Mesodermal cell (in vitro differentiated cells): ENCODE measurements around the gene SERPINI1.
"Not testable (repeated sequence)": the region's sequence is repeated elsewhere in the genome, so short reads cannot be mapped to it uniquely, and the experiment has no call there.

Experiments
- H3K27ac ChIP-seq: 2 replicates; pipeline ENCODE4 v1.7.0; 2013; ENCODE audit warnings: mild to moderate bottlenecking, low read depth, low read length, moderate library complexity; ENCODE audit not compliant: severe bottlenecking
- H3K36me3 ChIP-seq: 2 replicates; pipeline ENCODE4 v1.7.1; 2013; ENCODE audit warnings: mild to moderate bottlenecking, low read length, moderate library complexity; ENCODE audit not compliant: control insufficient read depth, insufficient read depth
- H3K4me1 ChIP-seq: one replicate; pipeline ENCODE4 v1.7.1; 2013; ENCODE audit warnings: mild to moderate bottlenecking, low read length; ENCODE audit not compliant: insufficient read depth, control insufficient read depth, poor library complexity, severe bottlenecking
- H3K4me3 ChIP-seq: 2 replicates; pipeline ENCODE4 v1.7.0; 2013; ENCODE audit warnings: low read length, control low read depth, mild to moderate bottlenecking; ENCODE audit not compliant: insufficient read depth, poor library complexity, severe bottlenecking; ENCODE audit errors: extremely low read depth
- H3K9me3 ChIP-seq: 2 replicates; pipeline ENCODE4 v1.7.1; 2013; ENCODE audit warnings: mild to moderate bottlenecking, low read length, moderate library complexity; ENCODE audit not compliant: control insufficient read depth
- WGBS, 2 experiments: methylation state at CpG; one replicate each; pipeline ENCODE4 v1.1.5; 2013; ENCODE audit warnings: missing lambda C conversion rate in 2 of 2; ENCODE audit not compliant: insufficient coverage in 2 of 2; 5-methylcytosine and 5-hydroxymethylcytosine counted together

The SERPINI1 gene

GRCh38 chr3:167823738-167824137 lies 88.2 kb downstream of the SERPINI1 start:
- WGBS, 2 experiments, result 83% methylated on average over 1 of the region's 3 CpGs; no CpG with 5 or more reads in 1 of the 2 experiments
- Histone ChIP-seq H3K4me1 (no peaks in the 10 kb centered on the region), H3K27ac (no peak overlapping the region), H3K4me3 (no peak overlapping the region), H3K9me3 (no peaks in the 10 kb centered on the region), H3K36me3 (no peaks in the 10 kb centered on the region)

GRCh38 chr3:167827588-167827987 lies 92.1 kb downstream of the SERPINI1 start:
- not testable (repeated sequence) for H3K4me3 ChIP-seq, H3K4me1 ChIP-seq, H3K27ac ChIP-seq, H3K36me3 ChIP-seq, H3K9me3 ChIP-seq
- WGBS, 2 experiments, result 89% methylated on average over 8 to 11 of the region's 11 CpGs

GRCh38 chr3:167829071-167829470 lies 93.5 kb downstream of the SERPINI1 start:
- no CpG with 5 or more reads among the region's 2 CpGs for WGBS, 2 experiments
- Histone ChIP-seq H3K4me1 (no peaks in the 10 kb centered on the region), H3K36me3 (no peaks in the 10 kb centered on the region), H3K9me3 (no peaks in the 10 kb centered on the region), H3K27ac (no peak overlapping the region), H3K4me3 (no peak overlapping the region)

GRCh38 chr3:167830007-167830406 lies 94.5 kb downstream of the SERPINI1 start:
- WGBS, 2 experiments, result 100% methylated on average over 2 of the region's 4 CpGs; no CpG with 5 or more reads in 1 of the 2 experiments

DNA sequence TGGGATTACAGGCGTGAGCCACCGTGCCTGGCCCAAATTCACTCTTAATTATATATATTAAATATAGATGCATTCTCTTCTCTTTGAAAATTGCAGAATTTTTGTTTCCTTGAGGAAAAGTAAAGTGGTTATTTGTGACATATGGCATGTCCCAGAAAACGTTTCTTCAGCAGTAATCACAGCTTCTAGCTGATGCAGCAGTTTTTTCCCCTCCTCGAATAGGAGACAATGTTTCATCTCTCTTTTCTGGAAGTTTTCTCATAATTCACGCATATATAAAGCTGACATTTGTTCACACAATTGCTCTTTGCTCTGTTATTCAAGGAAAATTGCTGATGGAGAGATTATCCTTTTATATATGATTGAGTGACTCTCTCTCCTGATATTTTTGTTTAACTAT lies 99.8 kb downstream of the SERPINI1 start:
- no peak overlapping the region for H3K4me3 ChIP-seq
- WGBS, 2 experiments, result 60 to 86% methylated on average over 1 to 2 of the region's 5 CpGs
- H3K9me3 ChIP-seq, result no peaks in the 10 kb centered on the region
- H3K27ac ChIP-seq, result no peak overlapping the region
- H3K36me3 ChIP-seq, result no peaks in the 10 kb centered on the region
- H3K4me1 ChIP-seq, result no peaks in the 10 kb centered on the region

More at GRCh38 chr3:167830007-167830406, 94.5 kb downstream of the SERPINI1 start:
- no peak overlapping the region for H3K4me3 ChIP-seq
- H3K9me3 ChIP-seq, result no peaks in the 10 kb centered on the region
- H3K36me3 ChIP-seq, result no peaks in the 10 kb centered on the region
- H3K4me1 ChIP-seq, result no peaks in the 10 kb centered on the region
- H3K27ac ChIP-seq, result no peak overlapping the region

GRCh38 chr3:167835953-167836352 lies 100.4 kb downstream of the SERPINI1 start:
- 72 to 93% methylated on average over 3 to 4 of the region's 4 CpGs for WGBS, 2 experiments
- H3K36me3 ChIP-seq, result no peaks in the 10 kb centered on the region
- H3K4me1 ChIP-seq, result no peaks in the 10 kb centered on the region
- no peak overlapping the region for H3K4me3 ChIP-seq
- H3K9me3 ChIP-seq, result no peaks in the 10 kb centered on the region
- H3K27ac ChIP-seq, result no peak overlapping the region

DNA sequence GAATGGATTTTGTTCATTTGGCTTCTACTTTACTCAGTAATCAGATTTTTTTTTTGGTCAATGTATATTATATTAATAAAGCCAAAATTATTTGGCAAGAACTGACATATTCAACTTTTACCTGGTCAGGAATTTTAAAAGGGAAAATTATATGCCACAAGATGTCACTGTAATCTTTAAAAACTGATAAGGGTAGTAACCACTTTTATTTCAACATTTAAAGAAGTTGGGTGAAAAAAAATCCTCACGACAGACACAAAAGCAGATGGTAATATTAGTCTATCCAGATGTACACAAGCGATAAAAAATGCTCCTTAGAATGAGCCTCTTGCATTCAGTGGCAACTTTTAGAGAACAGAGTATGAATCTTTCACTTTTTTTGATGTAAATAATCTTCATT lies 101.9 kb downstream of the SERPINI1 start:
- 80% methylated on average over 1 of the region's 2 CpGs; no CpG with 5 or more reads in 1 of the 2 experiments for WGBS, 2 experiments
- H3K36me3 ChIP-seq, result no peaks in the 10 kb centered on the region
- H3K4me3 ChIP-seq, result no peak overlapping the region
- no peaks in the 10 kb centered on the region for H3K9me3 ChIP-seq
- H3K27ac ChIP-seq, result no peak overlapping the region
- no peaks in the 10 kb centered on the region for H3K4me1 ChIP-seq

- H3K4me1 ChIP-seq, result no peaks in the 10 kb centered on the region
- no peaks in the 10 kb centered on the region for H3K36me3 ChIP-seq
- H3K4me3 ChIP-seq, result no peak overlapping the region
- 74 to 82% methylated on average over 3 to 4 of the region's 4 CpGs for WGBS, 2 experiments
- H3K9me3 ChIP-seq, result no peaks in the 10 kb centered on the region
- no peak overlapping the region for H3K27ac ChIP-seq
These were observed 104.1 kb downstream of the SERPINI1 start for GRCh38 chr3:167839460-167840134.

DNA sequence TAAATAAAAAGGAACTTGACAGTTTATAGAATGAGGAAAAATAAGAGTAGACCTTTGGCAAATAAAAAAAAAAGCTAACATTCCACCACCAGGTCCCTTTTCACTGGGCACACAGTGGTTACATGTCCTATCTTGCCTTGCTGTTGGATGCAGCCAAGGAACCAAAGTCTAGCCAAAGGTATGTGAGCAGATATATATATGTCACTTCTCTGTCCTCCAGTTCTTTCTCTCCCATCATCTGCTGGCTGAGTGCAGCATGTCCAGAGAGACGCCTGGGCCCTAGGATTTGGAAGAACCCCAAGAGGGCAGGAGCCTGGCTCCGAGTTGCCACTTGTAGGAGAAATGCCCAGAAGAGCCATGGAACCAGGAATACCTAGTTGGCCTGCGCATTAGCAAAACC lies 104.7 kb downstream of the SERPINI1 start:
- Histone ChIP-seq H3K27ac (no peak overlapping the region), H3K9me3 (no peaks in the 10 kb centered on the region), H3K36me3 (no peaks in the 10 kb centered on the region), H3K4me1 (no peaks in the 10 kb centered on the region), H3K4me3 (no peak overlapping the region)
- WGBS, 2 experiments, result 86% methylated on average over 2 of the region's 3 CpGs; no CpG with 5 or more reads in 1 of the 2 experiments

DNA sequence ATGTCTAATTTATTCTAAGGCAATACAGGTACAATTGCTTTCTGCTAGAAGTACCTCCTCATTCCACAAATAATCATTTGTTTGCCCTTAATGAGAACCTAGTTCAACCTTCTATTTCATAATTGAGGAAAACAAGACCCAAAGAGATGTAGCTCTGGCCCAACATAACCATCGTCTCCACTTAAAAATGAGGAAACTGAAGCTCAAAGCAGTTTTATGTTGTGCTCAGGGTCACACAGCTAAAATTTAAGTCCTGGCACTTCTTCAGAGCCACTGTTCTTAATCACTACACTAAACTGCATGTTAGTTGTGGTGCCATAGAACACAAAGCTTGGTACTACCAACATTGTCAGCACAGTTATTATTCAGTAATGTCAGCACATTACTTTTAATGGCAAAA lies 108.0 kb downstream of the SERPINI1 start:
- Histone ChIP-seq H3K36me3 (no peaks in the 10 kb centered on the region), H3K27ac (no peak overlapping the region), H3K9me3 (no peaks in the 10 kb centered on the region), H3K4me1 (no peaks in the 10 kb centered on the region), H3K4me3 (no peak overlapping the region)
- 80 to 100% methylated on average over 1 of the region's 1 CpG for WGBS, 2 experiments

GRCh38 chr3:167843886-167844285 lies 108.4 kb downstream of the SERPINI1 start:
- WGBS, 2 experiments, result 91% methylated on average over 1 of the region's 2 CpGs; no CpG with 5 or more reads in 1 of the 2 experiments
- Histone ChIP-seq H3K9me3 (no peaks in the 10 kb centered on the region), H3K4me1 (no peaks in the 10 kb centered on the region), H3K36me3 (no peaks in the 10 kb centered on the region), H3K4me3 (no peak overlapping the region), H3K27ac (no peak overlapping the region)
